CD4-positive, alpha-beta T cell treated with Interleukin-1 beta for 1 hour (primary cell): ENCODE measurements around the gene IGF2.
"Not testable (repeated sequence)": the region's sequence is repeated elsewhere in the genome, so short reads cannot be mapped to it uniquely, and the experiment has no call there.

Source experiments
- DNase-seq, 2 donors: peaks; one replicate each; pipeline ENCODE4 v3.0.0-alpha.2; 2020 to 2022

Gene IGF2, protein sequence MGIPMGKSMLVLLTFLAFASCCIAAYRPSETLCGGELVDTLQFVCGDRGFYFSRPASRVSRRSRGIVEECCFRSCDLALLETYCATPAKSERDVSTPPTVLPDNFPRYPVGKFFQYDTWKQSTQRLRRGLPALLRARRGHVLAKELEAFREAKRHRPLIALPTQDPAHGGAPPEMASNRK

GRCh38 chr11:2139123-2139521, at the start of gene IGF2:
Gene IGF2 (minus strand): TSS chr11:2139389. CDS start chr11:2135523, 3,866 bp downstream.
- no peak for DNase-seq

GRCh38 chr11:2188745-2189144, 49.6 kb upstream of the IGF2 start:
- no peak for DNase-seq

DNA sequence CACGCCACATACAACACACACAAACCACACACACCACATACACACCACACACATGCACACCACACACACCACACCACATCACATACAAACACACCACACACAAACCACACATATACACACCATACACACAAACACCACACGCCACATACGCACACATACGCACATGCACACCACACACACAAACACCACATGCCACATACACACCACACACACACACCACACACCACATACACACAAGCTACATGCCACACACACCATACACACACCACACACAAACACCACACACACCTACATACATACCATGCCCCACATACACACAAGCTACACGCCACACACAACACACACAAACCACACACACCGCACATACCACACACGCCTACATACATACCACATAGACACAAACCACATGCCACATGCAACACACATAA, 48.1 kb upstream of the IGF2 start:
- no peak for DNase-seq

DNA sequence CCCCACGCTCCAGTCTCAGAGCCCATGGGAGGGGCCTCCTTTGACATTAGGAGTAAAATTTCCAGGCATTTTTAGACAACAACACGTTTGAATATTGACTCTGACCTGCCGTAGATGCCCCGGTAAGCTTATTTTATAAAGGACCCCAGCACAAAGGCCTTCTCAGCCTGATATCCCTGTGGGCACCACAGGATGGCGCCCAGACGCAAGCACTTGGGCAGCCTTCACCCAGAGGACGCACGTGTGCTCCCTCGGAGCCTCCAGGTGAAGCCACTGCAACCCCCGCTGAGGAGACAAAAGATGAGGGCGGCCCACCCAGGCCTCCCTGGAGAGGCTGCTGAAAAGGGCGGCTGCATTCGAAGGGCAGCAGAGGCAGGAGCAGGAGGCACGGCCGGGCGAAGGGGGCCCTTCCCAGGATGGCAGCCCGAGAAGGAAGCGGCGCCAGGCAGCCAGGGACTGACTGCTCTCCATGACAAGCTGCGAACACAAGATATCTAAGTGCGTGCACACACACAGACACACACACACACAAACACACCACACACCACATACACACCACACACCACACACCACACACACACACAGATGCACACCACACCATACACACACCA, 47.6 kb upstream of the IGF2 start:
- DNase-seq, result peak; percentile 46 to 59

- no peak for DNase-seq
These were observed 46.3 kb upstream of the IGF2 start for GRCh38 chr11:2185324-2186085.

DNA sequence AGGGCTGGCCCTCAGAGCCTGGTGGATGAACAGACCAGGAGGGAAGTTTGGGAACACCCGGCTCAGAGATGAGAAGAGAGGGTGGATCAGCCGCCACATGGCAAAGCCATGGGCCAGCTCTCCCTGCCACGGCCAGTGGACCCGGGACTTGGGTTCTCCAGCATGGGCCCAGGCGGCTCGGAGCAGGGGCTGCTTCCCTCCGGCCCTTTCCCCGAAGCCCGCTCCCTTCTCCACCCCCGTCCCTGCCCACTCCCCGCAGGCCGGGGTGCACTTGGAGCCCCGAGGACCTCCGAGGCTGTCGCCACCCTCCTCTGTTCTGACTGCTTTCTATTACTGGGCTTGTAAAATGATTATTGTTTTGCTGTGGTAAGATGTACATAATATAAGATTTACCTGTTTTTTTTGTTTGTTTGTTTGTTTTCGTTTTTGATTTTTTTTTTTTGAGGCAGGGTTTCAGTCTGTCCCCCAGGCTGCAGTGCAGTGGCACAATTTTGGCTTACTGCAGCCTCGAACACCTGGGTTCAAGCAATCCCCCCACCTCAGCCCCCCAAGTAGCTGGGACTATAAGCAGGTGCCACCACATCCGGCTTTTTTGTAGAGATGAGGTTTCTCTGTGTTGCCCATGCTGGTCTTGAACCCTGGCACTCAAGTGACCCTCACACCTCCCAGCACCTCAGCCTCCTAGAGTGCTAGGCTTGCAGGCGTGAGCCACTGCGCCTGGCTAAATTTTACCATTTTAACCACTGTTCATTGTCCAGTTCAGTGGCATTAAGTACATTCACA, 43.7 kb upstream of the IGF2 start:
- no peak for DNase-seq

DNA sequence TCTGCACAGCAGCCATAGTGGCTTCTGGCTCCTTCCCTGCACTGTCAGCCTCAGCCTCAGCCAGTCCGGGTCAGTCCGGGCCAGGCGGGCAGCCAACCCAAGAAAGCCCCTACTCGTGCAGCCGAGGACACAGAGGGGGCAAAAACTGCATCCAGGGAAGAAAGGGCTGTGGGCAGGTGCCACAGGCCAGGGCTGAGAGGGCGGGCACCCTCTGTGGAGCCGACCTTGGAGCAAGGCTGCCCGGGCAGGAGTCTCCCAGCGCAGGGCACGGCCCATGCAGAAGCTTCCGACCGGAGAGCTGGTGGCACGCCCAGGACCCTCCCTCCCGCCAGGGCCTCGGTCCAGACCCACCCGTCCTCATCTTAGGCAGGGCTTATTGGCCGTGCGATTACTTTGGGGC, 42.9 kb upstream of the IGF2 start:
- no peak for DNase-seq

GRCh38 chr11:2180789-2181370, 41.7 kb upstream of the IGF2 start:
- DNase-seq, result no peak

GRCh38 chr11:2180347-2180746, 41.2 kb upstream of the IGF2 start:
- DNase-seq, result no peak

GRCh38 chr11:2179516-2179915, 40.3 kb upstream of the IGF2 start:
- no peak for DNase-seq

DNA sequence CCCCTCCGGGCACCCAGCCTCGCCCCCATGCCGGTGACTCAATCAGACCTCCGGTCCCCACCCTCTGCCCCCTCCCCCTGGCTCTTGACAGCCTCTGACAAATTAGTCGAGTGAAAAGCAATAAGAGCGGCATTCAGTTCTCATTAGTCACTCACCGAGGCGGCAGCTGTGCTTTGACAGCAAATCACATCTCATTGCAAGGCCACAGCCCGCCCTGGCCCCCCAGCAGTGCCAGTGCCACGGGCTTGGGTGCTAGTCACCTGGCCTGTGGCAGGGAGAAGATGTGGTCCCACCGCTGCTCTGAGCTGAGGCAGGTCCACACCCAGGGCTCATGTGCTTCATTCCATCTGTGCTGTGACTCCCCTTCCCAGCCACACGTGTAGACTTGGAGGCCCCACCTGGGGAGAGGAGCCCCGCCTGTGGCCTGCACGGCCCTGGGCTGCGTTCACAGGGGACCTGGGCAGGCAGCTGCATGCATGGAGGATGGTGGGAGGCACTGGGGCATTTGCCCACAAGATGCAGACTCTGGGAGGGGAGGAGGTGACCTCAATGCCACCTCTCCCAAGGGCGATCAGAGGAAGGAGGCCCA, 39.8 kb upstream of the IGF2 start:
- DNase-seq, result no peak

DNA sequence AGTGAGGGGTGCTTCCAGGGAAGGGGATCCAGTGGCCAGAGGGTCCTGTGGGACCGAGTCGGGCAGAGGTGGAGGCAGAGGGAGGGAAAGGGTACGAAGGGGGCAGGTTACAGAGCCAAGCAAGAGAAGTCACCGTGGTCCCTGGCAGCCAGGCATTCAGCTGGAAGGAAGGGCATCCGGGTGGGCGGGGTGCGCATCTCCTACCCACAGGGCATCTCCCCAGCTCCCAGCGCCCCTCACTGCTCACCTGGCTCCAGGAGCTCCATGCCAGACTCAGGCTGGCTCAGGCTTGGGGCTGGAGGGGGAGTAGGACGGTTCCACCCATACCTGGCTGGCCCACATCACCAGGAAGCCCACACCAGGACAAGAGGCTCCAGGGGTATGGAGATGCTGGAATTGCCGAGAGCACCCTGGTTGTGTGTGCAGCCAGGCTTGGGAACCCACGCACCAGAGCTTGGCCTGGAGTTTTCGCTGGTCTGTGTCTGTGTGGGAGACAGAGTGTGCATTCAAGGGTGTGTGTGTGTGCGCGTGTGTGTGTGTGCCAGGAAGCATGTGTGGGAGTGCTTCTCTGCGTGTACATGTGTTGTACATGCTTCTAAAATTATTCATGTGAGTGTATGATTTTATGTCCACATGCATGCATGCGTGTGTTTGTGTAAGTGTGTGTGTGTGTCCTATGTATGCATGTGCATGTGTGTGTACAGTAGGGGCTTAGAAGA, 39.0 kb upstream of the IGF2 start:
- not testable (repeated sequence) for DNase-seq

DNA sequence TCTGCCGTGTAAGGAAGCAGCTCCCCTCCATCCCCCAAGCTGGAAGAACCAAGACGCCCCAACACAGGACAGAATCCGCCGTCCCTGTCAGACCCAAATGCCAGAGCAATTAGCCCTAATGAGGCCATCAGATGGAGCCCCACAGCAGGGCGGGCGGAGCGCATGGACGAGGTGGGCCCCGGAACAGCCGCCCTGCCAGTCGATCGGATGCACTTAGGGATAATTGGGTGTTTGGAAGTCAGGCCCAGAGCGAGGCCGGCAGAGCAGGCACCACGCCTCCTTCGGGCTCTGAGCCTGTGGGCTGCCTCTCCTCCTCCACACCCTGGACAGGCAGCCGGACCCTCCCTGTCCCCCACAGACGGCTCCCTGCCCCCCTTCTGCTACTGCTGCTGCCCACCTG, 37.9 kb upstream of the IGF2 start:
- no peak for DNase-seq

GRCh38 chr11:2176389-2176900, 37.3 kb upstream of the IGF2 start:
- DNase-seq, result no peak

DNA sequence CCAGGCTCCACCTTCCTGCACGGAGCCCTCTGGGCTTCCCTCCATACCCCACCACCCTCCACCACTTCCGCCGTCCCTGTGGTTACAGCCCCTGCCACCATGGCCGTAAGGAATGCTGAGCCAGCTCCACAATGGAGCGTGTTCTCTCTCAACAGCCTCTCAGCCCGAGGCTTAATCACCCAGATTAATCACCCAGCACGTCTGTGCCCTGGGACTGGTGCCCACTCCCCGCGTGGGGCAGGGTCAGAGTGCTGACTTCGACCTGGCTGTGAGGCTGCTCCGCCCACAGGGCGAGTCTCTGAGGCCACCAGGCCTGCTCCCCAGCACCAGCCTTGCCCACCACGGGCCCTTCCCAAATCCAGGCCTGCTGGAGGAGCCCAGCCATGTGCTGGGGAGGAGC, 36.5 kb upstream of the IGF2 start:
- DNase-seq, result no peak

DNA sequence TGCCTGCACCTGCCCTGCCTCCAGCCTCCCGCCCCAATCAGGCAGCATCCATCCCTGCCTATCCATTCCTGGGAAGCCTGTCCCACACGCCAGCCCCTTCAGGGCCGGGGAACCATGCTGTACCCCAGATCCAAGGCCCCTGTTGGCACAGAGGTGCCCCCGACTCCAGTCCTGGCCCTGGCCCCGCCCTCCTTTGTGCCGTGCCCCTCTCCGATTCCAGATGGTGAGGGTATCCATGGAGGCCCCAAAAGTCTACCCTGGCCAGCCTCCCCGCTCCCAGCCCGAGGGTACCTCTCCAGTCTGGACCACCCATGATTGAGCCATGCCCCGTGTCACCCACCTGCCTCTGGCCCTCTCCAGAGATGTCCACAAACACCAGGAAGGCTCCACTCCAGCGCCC, 35.2 kb upstream of the IGF2 start:
- no peak for DNase-seq

- DNase-seq, result no peak
These were observed 34.6 kb upstream of the IGF2 start for GRCh38 chr11:2173761-2174160.

- no peak for DNase-seq
These were observed 34.0 kb upstream of the IGF2 start for GRCh38 chr11:2173150-2173693.

- DNase-seq, result no peak
These were observed 33.5 kb upstream of the IGF2 start for GRCh38 chr11:2172676-2173075.

DNA sequence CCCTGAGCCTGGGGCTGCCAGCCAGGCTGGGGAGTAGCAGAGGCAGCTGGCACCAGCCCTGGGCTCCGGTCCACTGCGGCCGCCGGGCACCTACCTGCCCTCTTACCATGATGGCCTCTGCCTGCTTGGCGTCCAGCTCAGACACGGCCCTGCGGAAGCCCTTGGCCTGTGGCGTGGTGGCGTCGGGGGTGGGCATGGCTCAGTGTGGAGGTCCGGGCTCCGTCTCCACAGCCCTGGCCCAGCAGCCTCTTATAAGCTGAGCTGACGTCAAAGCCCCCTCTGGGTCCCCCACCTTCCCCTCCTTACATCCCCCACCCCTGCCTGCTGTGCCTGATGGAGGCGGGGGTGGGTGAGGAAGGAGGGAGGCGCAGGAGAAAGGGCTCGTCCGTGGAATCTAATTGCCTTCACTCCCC, 32.4 kb upstream of the IGF2 start, which contains the start of gene TH:
Gene TH (minus strand): TSS at position 225 of the 413 bp plus-strand sequence. CDS start 29 bp downstream, at position 196.
- DNase-seq, result no peak
